Activated T-helper 17 cell treated with anti-CD3 and anti-CD28 coated beads, Interleukin-2, amount 50 U/mL, for 72 hours (primary cell): ENCODE data around the gene AMD1. TPM values are rescaled to one million over a fixed set of nuclear protein-coding genes. Genes with fewer than 3 reads are reported as not detected.
"Not testable (repeated sequence)": the region's sequence is repeated elsewhere in the genome, so short reads cannot be mapped to it uniquely, and the experiment has no call there.

Experiments used
- ATAC-seq: fragments of 150-1000 bp; cut with Tn5 transposase; replicated peaks from 2 replicates; pipeline ENCODE4 v1.10.0; 2021; ENCODE audit warnings: mild to moderate bottlenecking, moderate library complexity
- H3K27ac Mint-ChIP-seq: one replicate; pipeline ENCODE4 v1.8.0; 2022; ENCODE audit warnings: mixed read lengths
- H3K27me3 Mint-ChIP-seq: one replicate; pipeline ENCODE4 v1.8.0; 2022; ENCODE audit warnings: mixed read lengths
- H3K36me3 Mint-ChIP-seq: one replicate; pipeline ENCODE4 v1.8.0; 2022; ENCODE audit warnings: low read depth, mild to moderate bottlenecking, mixed read lengths
- H3K4me1 Mint-ChIP-seq: one replicate; pipeline ENCODE4 v1.8.0; 2022; ENCODE audit warnings: mixed read lengths
- H3K4me3 Mint-ChIP-seq: one replicate; pipeline ENCODE4 v1.8.0; 2022; ENCODE audit warnings: mild to moderate bottlenecking, mixed read lengths
- H3K9me3 Mint-ChIP-seq: one replicate; pipeline ENCODE4 v1.8.0; 2022; ENCODE audit warnings: mixed read lengths
- total RNA-seq, 2 donors: library from RNA; stranded (reverse); gene quantifications; one replicate each; pipeline ENCODE4 v1.2.3, GENCODE V29; 2022

AMD1 gene
- total RNA-seq, 2 donors from 2014 or later, result 49.8 to 92.9 TPM

DNA sequence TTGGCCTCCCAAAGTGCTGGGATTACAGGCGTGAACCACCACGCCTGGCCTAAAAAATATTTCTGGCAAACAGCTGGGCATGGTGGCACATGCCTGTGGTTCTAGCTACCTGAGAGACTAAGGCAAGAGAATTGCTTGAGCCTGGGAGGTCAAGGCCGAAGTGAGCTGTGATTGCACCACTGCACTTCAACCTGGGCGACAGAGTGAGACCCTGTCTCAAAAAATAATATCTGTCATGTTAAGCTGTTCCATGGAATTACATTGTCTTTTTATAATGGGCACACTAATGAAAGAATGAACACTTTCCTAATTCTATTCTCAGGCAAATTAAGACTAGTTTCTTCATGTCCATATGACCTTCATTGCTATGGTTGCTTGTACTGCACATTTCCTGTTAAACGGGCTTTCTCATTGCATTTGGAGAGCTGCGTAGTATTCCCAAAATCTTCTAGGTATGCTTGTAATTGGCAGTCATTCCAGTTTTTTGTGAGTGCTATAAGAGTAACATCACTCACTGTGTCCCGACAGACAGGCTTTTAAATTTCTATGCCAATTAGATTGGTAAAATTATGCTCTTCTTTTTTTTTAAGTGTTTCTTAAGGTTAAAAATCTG, 12.1 kb downstream of the AMD1 start:
- no peak for ATAC-seq
- H3K4me3 Mint-ChIP-seq, result no peak overlapping the region
- H3K4me1 Mint-ChIP-seq, result peaks cover 16% of the 10 kb centered on the region
- H3K36me3 Mint-ChIP-seq, result peaks cover 63% of the 10 kb centered on the region
- H3K27me3 Mint-ChIP-seq, result no peaks in the 10 kb centered on the region
- no peaks in the 10 kb centered on the region for H3K9me3 Mint-ChIP-seq
- H3K27ac Mint-ChIP-seq, result peak overlapping the region; percentile 48

DNA sequence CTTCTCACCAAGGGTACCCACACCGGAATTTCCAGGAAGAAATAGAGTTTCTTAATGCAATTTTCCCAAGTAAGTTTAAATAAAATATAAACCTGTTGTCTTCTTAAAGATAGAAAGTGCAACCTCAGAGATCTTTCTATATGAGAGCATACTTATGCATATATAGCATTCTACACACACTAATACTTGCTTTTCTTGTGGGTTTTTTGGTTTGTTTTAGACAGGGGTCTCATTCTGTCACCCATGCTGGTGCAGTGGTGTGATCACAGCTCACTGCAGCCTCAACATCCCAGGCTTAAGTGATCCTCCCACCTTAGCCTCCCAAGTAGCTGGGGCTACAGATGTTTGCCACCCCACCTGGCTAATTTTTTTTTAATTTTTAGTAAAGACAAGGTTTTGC, 15.7 kb downstream of the AMD1 start:
- no peaks in the 10 kb centered on the region for H3K27me3 Mint-ChIP-seq
- H3K27ac Mint-ChIP-seq, result no peak overlapping the region
- peaks cover 5% of the 10 kb centered on the region for H3K4me1 Mint-ChIP-seq
- no peak overlapping the region for H3K4me3 Mint-ChIP-seq
- no peaks in the 10 kb centered on the region for H3K9me3 Mint-ChIP-seq
- peaks cover 79% of the 10 kb centered on the region for H3K36me3 Mint-ChIP-seq
- ATAC-seq, result peak; percentile 29

DNA sequence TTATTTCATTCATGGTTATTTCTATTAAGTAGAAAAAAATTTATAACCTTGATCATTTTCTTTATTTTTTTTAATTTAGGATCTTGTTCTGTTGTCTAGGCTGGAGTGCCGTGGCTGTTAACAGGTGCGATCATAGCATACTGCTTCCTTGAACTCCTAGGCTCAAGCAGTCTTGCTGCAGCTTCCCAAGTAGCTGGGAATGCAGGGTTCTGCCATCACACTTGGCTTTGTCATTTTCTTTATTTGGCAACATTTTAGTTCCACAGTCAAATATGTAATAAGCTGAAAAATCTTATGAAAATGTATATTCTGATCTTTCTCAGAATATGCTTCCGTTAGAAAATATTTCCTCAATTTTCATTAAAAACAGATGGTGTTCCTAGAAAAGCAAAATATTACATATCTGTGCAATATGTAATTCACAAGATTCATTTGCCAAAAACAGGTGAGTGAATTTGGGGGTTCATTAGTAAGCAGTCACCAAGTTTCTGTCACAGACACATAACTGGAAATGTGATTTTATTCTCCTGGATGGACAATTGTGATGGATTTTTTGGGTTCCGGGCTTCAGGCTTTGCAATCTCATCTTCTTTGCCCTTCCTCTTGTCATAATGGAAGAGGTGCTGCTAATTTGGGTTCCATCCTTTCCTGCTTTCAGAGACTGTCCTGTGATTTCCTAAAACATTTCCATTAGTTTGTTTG, 21.5 kb downstream of the AMD1 start:
- Mint-ChIP-seq H3K4me1 (no peaks in the 10 kb centered on the region), H3K4me3 (no peak overlapping the region), H3K27me3 (no peaks in the 10 kb centered on the region), H3K9me3 (no peaks in the 10 kb centered on the region), H3K36me3 (peaks cover 99% of the 10 kb centered on the region), H3K27ac (no peak overlapping the region)
- ATAC-seq, result no peak

- Mint-ChIP-seq H3K27ac (no peak overlapping the region), H3K27me3 (no peaks in the 10 kb centered on the region), H3K4me1 (no peaks in the 10 kb centered on the region), H3K36me3 (peaks cover 87% of the 10 kb centered on the region), H3K9me3 (no peaks in the 10 kb centered on the region), H3K4me3 (no peak overlapping the region)
- no peak for ATAC-seq
Measured at GRCh38 chr6:110897433-110897832, 22.8 kb downstream of the AMD1 start.

DNA sequence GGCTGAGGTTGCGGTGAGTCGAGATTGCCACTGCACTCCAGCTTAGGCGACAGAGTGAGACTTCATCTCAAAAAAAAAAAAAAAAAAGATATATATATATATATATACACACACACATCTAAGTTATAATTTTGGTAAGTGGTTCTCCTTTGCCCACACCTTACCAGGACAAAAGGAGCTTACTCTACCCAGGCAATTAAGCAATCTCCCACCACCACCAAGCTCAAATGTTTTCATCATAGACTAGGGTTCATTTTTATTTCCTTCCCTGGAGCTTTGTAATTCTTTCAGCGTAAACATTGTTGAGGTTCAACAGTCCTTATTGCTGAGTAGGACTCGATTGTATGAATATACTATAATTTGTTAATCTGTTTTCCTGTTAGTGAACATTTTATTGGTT, 23.5 kb downstream of the AMD1 start:
- Mint-ChIP-seq H3K27ac (no peak overlapping the region), H3K4me1 (no peaks in the 10 kb centered on the region), H3K9me3 (no peaks in the 10 kb centered on the region), H3K27me3 (no peaks in the 10 kb centered on the region), H3K4me3 (no peak overlapping the region), H3K36me3 (peaks cover 80% of the 10 kb centered on the region)
- ATAC-seq, result no peak

- H3K9me3 Mint-ChIP-seq, result peaks cover 2% of the 10 kb centered on the region
- H3K27ac Mint-ChIP-seq, result no peak overlapping the region
- H3K36me3 Mint-ChIP-seq, result peaks cover 60% of the 10 kb centered on the region
- no peaks in the 10 kb centered on the region for H3K4me1 Mint-ChIP-seq
- no peak overlapping the region for H3K4me3 Mint-ChIP-seq
- ATAC-seq, result no peak
- no peaks in the 10 kb centered on the region for H3K27me3 Mint-ChIP-seq
Measured at GRCh38 chr6:110900028-110900598, 25.5 kb downstream of the AMD1 start.

GRCh38 chr6:110901601-110902000, 27.0 kb downstream of the AMD1 start:
- H3K36me3 Mint-ChIP-seq, result peaks cover 51% of the 10 kb centered on the region
- H3K27ac Mint-ChIP-seq, result not testable (repeated sequence)

DNA sequence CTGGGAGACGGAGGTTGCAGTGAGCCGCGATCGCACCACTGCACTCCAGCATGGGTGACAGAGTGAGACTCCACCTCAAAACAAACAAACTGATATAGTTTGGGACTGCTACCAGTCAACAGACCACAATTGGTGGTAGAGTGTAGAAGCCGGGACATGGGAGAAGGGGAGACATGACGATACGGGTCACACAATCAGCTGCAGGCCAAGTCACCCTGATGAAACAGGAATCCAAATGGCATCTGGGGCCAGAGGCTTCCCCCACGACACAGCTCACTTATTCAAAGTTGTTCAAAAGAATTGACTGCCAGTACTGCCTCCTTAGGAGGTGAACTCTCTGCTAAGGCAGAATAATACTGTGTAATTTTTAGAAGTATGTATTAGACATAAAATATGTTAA, 27.5 kb downstream of the AMD1 start:
- H3K36me3 Mint-ChIP-seq, result peaks cover 46% of the 10 kb centered on the region
- ATAC-seq, result no peak
- H3K9me3 Mint-ChIP-seq, result peaks cover 12% of the 10 kb centered on the region
- no peaks in the 10 kb centered on the region for H3K27me3 Mint-ChIP-seq
- H3K27ac Mint-ChIP-seq, result no peak overlapping the region
- H3K4me1 Mint-ChIP-seq, result no peaks in the 10 kb centered on the region
- H3K4me3 Mint-ChIP-seq, result no peak overlapping the region

More at GRCh38 chr6:110901601-110902000, 27.0 kb downstream of the AMD1 start:
- H3K4me3 Mint-ChIP-seq, ATAC-seq, H3K27me3 Mint-ChIP-seq, H3K4me1 Mint-ChIP-seq, H3K9me3 Mint-ChIP-seq: not testable (repeated sequence)

DNA sequence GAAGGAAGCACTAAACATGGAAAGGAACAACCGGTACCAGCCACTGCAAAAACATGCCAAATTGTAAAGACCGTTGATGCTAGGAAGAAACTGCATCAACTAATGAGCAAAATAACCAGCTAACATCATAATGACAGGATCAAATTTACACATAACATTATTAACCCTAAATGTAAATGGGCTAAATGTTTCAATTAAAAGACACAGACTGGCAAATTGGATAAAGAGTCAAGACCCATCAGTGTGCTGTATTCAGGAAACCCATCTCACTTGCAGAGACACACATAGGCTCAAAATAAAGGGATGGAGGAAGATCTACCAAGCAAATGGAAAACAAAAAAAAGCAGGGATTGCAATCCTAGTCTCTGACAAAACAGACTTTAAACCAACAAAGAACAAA, 31.7 kb downstream of the AMD1 start:
- not testable (repeated sequence) for H3K27me3 Mint-ChIP-seq, H3K27ac Mint-ChIP-seq, H3K36me3 Mint-ChIP-seq, H3K4me3 Mint-ChIP-seq, ATAC-seq, H3K4me1 Mint-ChIP-seq
- peaks cover 15% of the 10 kb centered on the region for H3K9me3 Mint-ChIP-seq

GRCh38 chr6:110930781-110931180, 56.2 kb downstream of the AMD1 start:
- Mint-ChIP-seq H3K4me1 (no peaks in the 10 kb centered on the region), H3K9me3 (no peaks in the 10 kb centered on the region), H3K4me3 (no peak overlapping the region), H3K27me3 (no peaks in the 10 kb centered on the region), H3K27ac (no peak overlapping the region), H3K36me3 (no peaks in the 10 kb centered on the region)
- ATAC-seq, result no peak

GRCh38 chr6:110933912-110934311, 59.3 kb downstream of the AMD1 start:
- Mint-ChIP-seq H3K27me3 (no peaks in the 10 kb centered on the region), H3K4me3 (no peak overlapping the region), H3K27ac (no peak overlapping the region), H3K4me1 (no peaks in the 10 kb centered on the region), H3K9me3 (no peaks in the 10 kb centered on the region), H3K36me3 (no peaks in the 10 kb centered on the region)
- no peak for ATAC-seq

DNA sequence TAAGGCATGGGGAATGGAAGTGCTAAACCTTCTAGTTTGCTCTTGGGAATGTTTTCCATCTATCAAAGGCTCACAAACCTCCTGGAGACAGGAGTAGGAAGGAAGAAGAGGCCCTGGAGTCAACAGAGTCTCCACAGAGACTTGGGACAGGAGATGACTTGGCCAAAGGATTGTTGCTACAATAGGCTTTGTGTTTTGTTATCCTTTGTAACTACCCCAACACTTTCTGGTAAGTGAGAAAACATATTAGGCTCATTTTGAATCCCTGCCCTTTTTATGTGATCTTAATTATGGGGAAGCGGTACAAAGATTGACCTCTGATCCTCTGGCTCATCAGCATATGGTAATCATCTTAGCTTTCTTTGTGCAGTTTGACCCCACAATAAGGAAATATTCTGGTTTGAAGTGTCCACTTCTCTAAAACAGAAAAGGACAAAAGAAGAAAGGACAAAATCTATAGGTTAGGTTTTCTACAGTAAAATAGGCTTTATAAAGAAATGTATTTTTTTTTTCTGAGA, 59.9 kb downstream of the AMD1 start:
- Mint-ChIP-seq H3K9me3 (no peaks in the 10 kb centered on the region), H3K4me3 (no peak overlapping the region), H3K27ac (no peak overlapping the region), H3K36me3 (no peaks in the 10 kb centered on the region), H3K4me1 (no peaks in the 10 kb centered on the region), H3K27me3 (no peaks in the 10 kb centered on the region)
- no peak for ATAC-seq

DNA sequence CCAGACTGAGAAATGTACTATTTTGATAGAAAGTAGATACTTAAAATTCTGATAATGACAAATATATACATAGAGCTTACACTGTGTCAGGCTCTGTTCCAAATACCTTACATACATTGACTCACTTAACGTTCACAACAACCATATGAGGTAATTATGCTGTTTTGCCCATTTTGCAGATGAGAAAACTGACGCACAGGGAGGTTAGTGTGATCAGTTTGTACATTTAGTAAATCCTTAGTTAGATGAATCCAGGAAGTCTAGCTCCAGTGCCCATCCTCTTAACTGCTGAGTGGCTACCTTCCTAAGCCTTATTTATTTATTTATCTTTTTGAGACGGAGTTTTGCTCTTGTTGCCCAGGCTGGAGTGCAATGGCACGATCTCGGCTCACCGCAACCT, 60.6 kb downstream of the AMD1 start:
- H3K27ac Mint-ChIP-seq, result no peak overlapping the region
- no peaks in the 10 kb centered on the region for H3K27me3 Mint-ChIP-seq
- no peaks in the 10 kb centered on the region for H3K36me3 Mint-ChIP-seq
- no peaks in the 10 kb centered on the region for H3K4me1 Mint-ChIP-seq
- H3K4me3 Mint-ChIP-seq, result no peak overlapping the region
- ATAC-seq, result no peak
- no peaks in the 10 kb centered on the region for H3K9me3 Mint-ChIP-seq

- H3K9me3 Mint-ChIP-seq, result no peaks in the 10 kb centered on the region
- no peaks in the 10 kb centered on the region for H3K27me3 Mint-ChIP-seq
- no peak for ATAC-seq
- no peaks in the 10 kb centered on the region for H3K4me1 Mint-ChIP-seq
- H3K27ac Mint-ChIP-seq, result no peak overlapping the region
- no peaks in the 10 kb centered on the region for H3K36me3 Mint-ChIP-seq
- no peak overlapping the region for H3K4me3 Mint-ChIP-seq
Measured at GRCh38 chr6:110938171-110938570, 63.6 kb downstream of the AMD1 start.
